ENCODE data around the gene KCNQ1OT1.

GRCh38 chr11:2581931-2582350, 117.9 kb downstream of the KCNQ1OT1 start:
- TF ChIP-seq CTCF (IDR thresholded peaks at IDR 0.05): no peak
- TF ChIP-seq EP300 (IDR thresholded peaks at IDR 0.05): no peak
- no peak for TF ChIP-seq POLR2A (IDR thresholded peaks at IDR 0.05)
